K562 (cell line): ENCODE results near the gene TBL1X. TPM values are rescaled to one million over a fixed set of nuclear protein-coding genes. Genes with fewer than 3 reads are reported as not detected.

Source experiments
- ATAC-seq: fragments of 200-7000 bp; cut with Tn5 transposase; 3 replicates; pipeline ENCODE4 v1.9.1; 2020; ENCODE audit warnings: moderate library complexity
- BruUV-seq: library from RNA; stranded (reverse); fragments of 400-500 nt; replicated peaks from 2 replicates; lab custom pipeline; 2021; lab: Mats Ljungman, UMichigan
- CTCF ChIA-PET: fragments of 300-600 bp; formaldehyde crosslinking; extraction: SDS; loops from one replicate; lab custom pipeline; 2021; ENCODE audit warnings: low intra/inter-chr PET ratio; lab: Yijun Ruan, JAX
- POLR2A ChIA-PET: fragments of 300-600, 350-650 bp; sonication (Branson Sonifier 250); formaldehyde crosslinking; extraction: SDS; loops from one replicate; lab custom pipeline; 2021; ENCODE audit warnings: antibody characterized with exemption, inconsistent platforms; lab: Yijun Ruan, JAX
- DNase-seq, 4 experiments: peaks; one replicate each; pipeline versions ENCODE4 v3.0.0 to v3.0.0-alpha.2; 2011 to 2018; ENCODE audit warnings: low spot score in 3 of 4, mixed read lengths in 3 of 4; ENCODE audit errors: extremely low read depth in 1 of 4
- FAIRE-seq: peaks from 2 replicates; lab custom pipeline; 2011; peaks lifted over from hg19 to GRCh38; lab: Jason Lieb, UNC
- H2AFZ ChIP-seq: 2 replicates; pipeline ENCODE4 v1.6.0; 2011; ENCODE audit warnings: low read depth, low read length, control low read depth, inconsistent platforms
- H3K27ac ChIP-seq: fragments of 200-600 bp; 3 replicates; pipeline ENCODE4 v1.8.0; 2011; ENCODE audit warnings: low read depth, mild to moderate bottlenecking, control low read depth, inconsistent platforms, low read length, moderate library complexity, mixed read lengths; ENCODE audit errors: extremely low read depth
- H3K27me3 ChIP-seq, 2 experiments: fragments of 300-600 bp in 1 of 2; 2 replicates in 1 of 2; 3 replicates in 1 of 2; pipeline versions ENCODE4 v1.6.0 to v1.8.0; 2011; ENCODE audit warnings: inconsistent platforms in 2 of 2, low read length in 2 of 2, mild to moderate bottlenecking in 1 of 2, mixed read lengths in 1 of 2, moderate library complexity in 1 of 2; ENCODE audit not compliant: control insufficient read depth in 2 of 2, insufficient read depth in 2 of 2
- H3K36me3 ChIP-seq: fragments of 300-600 bp; 3 replicates; pipeline ENCODE4 v1.8.0; 2011; ENCODE audit warnings: mild to moderate bottlenecking, low read length, inconsistent platforms; ENCODE audit not compliant: control insufficient read depth, insufficient read depth
- H3K4me1 ChIP-seq, 2 experiments: fragments of 200-600 bp in 1 of 2; replicated peaks in 1 of 2; 2 replicates in 1 of 2; 3 replicates in 1 of 2; pipeline versions ENCODE4 v1.5.1 to v1.8.0; 2011; ENCODE audit warnings: inconsistent platforms in 2 of 2, low read length in 2 of 2, mild to moderate bottlenecking in 1 of 2, mixed read lengths in 1 of 2, moderate library complexity in 1 of 2; ENCODE audit not compliant: control insufficient read depth in 2 of 2, insufficient read depth in 2 of 2
- H3K4me2 ChIP-seq: 2 replicates; pipeline ENCODE4 v1.6.1; 2011; ENCODE audit warnings: low read length, control low read depth, inconsistent platforms, mixed read lengths; ENCODE audit not compliant: insufficient read depth
- H3K4me3 ChIP-seq: fragments of 200-600 bp; sonication (generic), shearing (Covaris generic); 2 replicates; pipeline ENCODE4 v1.5.1; 2016; ENCODE audit warnings: control low read depth, inconsistent platforms
- H3K79me2 ChIP-seq: fragments of 200-600 bp; 3 replicates; pipeline ENCODE4 v1.8.0; 2011; ENCODE audit warnings: low read length, inconsistent platforms; ENCODE audit not compliant: control insufficient read depth, insufficient read depth
- H3K9ac ChIP-seq, 2 experiments: 2 replicates each; pipeline versions ENCODE4 v1.6.0 to v1.6.1; 2011; ENCODE audit warnings: low read depth in 2 of 2, low read length in 2 of 2, control low read depth in 1 of 2, inconsistent platforms in 1 of 2, mild to moderate bottlenecking in 1 of 2, mixed read lengths in 1 of 2; ENCODE audit not compliant: insufficient read depth in 1 of 2
- H3K9me1 ChIP-seq: one replicate; pipeline ENCODE4 v1.6.0; 2011; ENCODE audit warnings: inconsistent platforms, mild to moderate bottlenecking, low read length, moderate library complexity; ENCODE audit not compliant: control insufficient read depth, insufficient read depth
- H3K9me3 ChIP-seq: replicated peaks from 2 replicates; pipeline ENCODE4 v1.5.1; 2011; ENCODE audit warnings: low read depth, low read length, inconsistent platforms; ENCODE audit not compliant: control insufficient read depth, insufficient read depth
- H4K20me1 ChIP-seq: replicated peaks from 2 replicates; pipeline ENCODE4 v1.6.1; 2011; ENCODE audit warnings: low read length, inconsistent platforms, mixed read lengths; ENCODE audit not compliant: control insufficient read depth, insufficient read depth
- ELF4 ChIP-seq: fragments of 450-650 bp; formaldehyde crosslinking; IDR thresholded peaks from 2 replicates; pipeline ENCODE4 v1.4.0; 2022; ENCODE audit warnings: missing genetic modification characterization
- ILF3 ChIP-seq: fragments of 450-650 bp; IDR thresholded peaks from 2 replicates; pipeline ENCODE4 v1.6.1; 2018; ENCODE audit warnings: antibody characterized with exemption, mild to moderate bottlenecking, moderate library complexity, borderline replicate concordance
- KLF1 ChIP-seq: fragments of 450-650 bp; IDR thresholded peaks from 2 replicates; pipeline ENCODE4 v1.6.1; 2016; ENCODE audit warnings: missing genetic modification characterization, missing compliant biosample characterization
- KLF16 ChIP-seq: IDR thresholded peaks from 2 replicates; pipeline ENCODE4 v1.6.1; 2016; ENCODE audit warnings: antibody characterized with exemption
- KLF6 ChIP-seq: fragments of 250-450 bp; sonication (Bioruptor Pico); IDR thresholded peaks from 2 replicates; pipeline ENCODE4 v1.4.0; 2020; ENCODE audit warnings: mild to moderate bottlenecking, moderate library complexity, borderline replicate concordance
- MXI1 ChIP-seq: IDR thresholded peaks from 2 replicates; pipeline ENCODE4 v1.6.1; 2011; ENCODE audit warnings: low read depth, mild to moderate bottlenecking, improper control_type of control experiment, low read length
- POLR3G ChIP-seq: IDR thresholded peaks from 2 replicates; pipeline ENCODE4 v1.6.1; 2011; ENCODE audit not compliant: insufficient read length, insufficient replicate concordance; ENCODE audit errors: extremely low read depth
- XRCC3 ChIP-seq: fragments of 450-650 bp; IDR thresholded peaks from 2 replicates; pipeline ENCODE4 v1.6.1; 2017; ENCODE audit warnings: mild to moderate bottlenecking, moderate library complexity
- ZNF124 ChIP-seq: sonication (generic); formaldehyde crosslinking; IDR thresholded peaks from 2 replicates; pipeline ENCODE4 v1.8.1; 2022; ENCODE audit warnings: missing genetic modification reagents
- ZNF586 ChIP-seq: fragments of 450-650 bp; formaldehyde crosslinking; conservative IDR thresholded peaks from 2 replicates; pipeline ENCODE4 v1.4.0; 2020; ENCODE audit warnings: mild to moderate bottlenecking, moderate library complexity
- ZSCAN32 ChIP-seq: fragments of 450-650 bp; formaldehyde crosslinking; IDR thresholded peaks from 2 replicates; pipeline ENCODE4 v1.4.0; 2020; ENCODE audit warnings: mild to moderate bottlenecking, moderate library complexity
- WGBS: fragments of 100-300 bp; shearing (Covaris generic); methylation state at CpG from one replicate; pipeline ENCODE4 v1.1.6; 2016; ENCODE audit warnings: low coverage, mixed read lengths; ENCODE audit not compliant: insufficient coverage; ENCODE audit errors: missing lambda C conversion rate; 5-methylcytosine and 5-hydroxymethylcytosine counted together
- in situ Hi-C: fragments of 300-500 bp; cut with MboI; formaldehyde crosslinking; loops from 4 replicates; pipeline ENCODE4 v1.15.0; 2018; ENCODE audit warnings: inconsistent platforms, mixed read lengths
- intact Hi-C: fragments of 100-400 bp; cut with micrococcal nuclease; formaldehyde crosslinking; loops from 2 replicates; pipeline ENCODE4 v1.14.2; 2022
- polyA plus RNA-seq, 8 experiments: library from polyadenylated mRNA; depleted of rRNA in 4 of 8; stranded (reverse) in 5 of 8; unstranded in 3 of 8; fragments of >200 nt; fragmentation: Nextera tagmentation in 2 of 8; fragmentation: Illumina TruSeq in 1 of 8; extraction: Ambion mirVana in 2 of 8; extraction: Trizol in 1 of 8; gene quantifications; 2 replicates each; pipeline versions ENCODE4 v1.2.1 to v1.2.3, GENCODE V29; 2011 to 2014; ENCODE audit warnings: inconsistent platforms in 1 of 8, missing spikeins in 1 of 8
- total RNA-seq, 7 experiments: library from RNA; depleted of rRNA in 6 of 7; stranded (reverse); fragments of >200 nt in 6 of 7; fragmentation: Illumina TruSeq in 2 of 7; extraction: Trizol in 2 of 7; gene quantifications; 2 replicates each; pipeline versions ENCODE4 v1.2.1 to v1.2.3, GENCODE V29; 2011 to 2021; ENCODE audit warnings: low replicate concordance in 1 of 7
- TF ChIP-seq, protein P1 (sequence below): fragments of 450-650 bp; IDR thresholded peaks from 2 replicates; pipeline ENCODE4 v1.6.1; 2016; ENCODE audit warnings: mild to moderate bottlenecking, moderate library complexity
- TF ChIP-seq, protein P2 (sequence below): fragments of 450-650 bp; IDR thresholded peaks from 2 replicates; pipeline ENCODE4 v1.6.1; 2016; ENCODE audit warnings: low read depth, mild to moderate bottlenecking, moderate library complexity

TBL1X gene
- total and polyA plus RNA-seq, 9 of the 15 experiments (the other 6 are each of a cell fraction or from before 2014, with no cell fraction given), result 6.0 to 49.6 (median 19.7) TPM

DNA sequence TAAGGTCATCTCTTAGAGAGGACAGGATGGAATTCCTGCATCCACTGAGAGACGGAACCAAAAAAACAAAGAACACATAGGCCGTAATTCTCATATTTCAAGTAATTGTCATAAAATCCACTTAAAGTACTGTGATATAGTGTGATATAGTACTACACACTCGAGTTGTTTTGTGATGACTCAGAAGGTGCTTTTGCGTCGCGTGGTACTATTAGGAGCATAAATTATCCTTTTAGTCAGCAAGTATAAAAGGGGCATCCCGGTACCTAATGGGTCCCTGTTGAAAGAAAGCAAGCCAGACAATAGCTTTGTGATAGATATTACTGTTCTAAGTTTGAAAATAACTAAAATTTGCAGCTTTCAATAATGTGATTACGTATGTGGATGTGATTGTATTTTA, 245.5 kb downstream of the TBL1X start:
- no peak for FAIRE-seq
- intact Hi-C loops (no loop called here), in situ Hi-C loops (no loop called here)
- H3K36me3 ChIP-seq, result peaks cover 48% of the 10 kb centered on the region; the same call in 2 of the 3 replicates
- BruUV-seq, result no TSS peak
- no peak overlapping the region for H3K9ac ChIP-seq
- ChIA-PET POLR2A (no interaction called here), CTCF (interaction anchor here (1.3 kb wide), 1 partner anchor 409 kb away, joined by 3 read pairs; no protein-coding TSS in a partner anchor)
- no peaks in the 10 kb centered on the region for H3K9me1 ChIP-seq
- H3K4me2 ChIP-seq, result no peak overlapping the region
- no peak overlapping the region for H3K4me3 ChIP-seq
- H2AFZ ChIP-seq, result no peak overlapping the region
- no peak for ATAC-seq
- H3K27ac ChIP-seq, result no peak overlapping the region
- DNase-seq, result no peak
- WGBS, result 91% methylated on average over 7 of the region's 8 CpGs
- no peaks in the 10 kb centered on the region for H3K4me1 ChIP-seq
- no peaks in the 10 kb centered on the region for H3K27me3 ChIP-seq
- H3K9me3 ChIP-seq, result no peaks in the 10 kb centered on the region
- H4K20me1 ChIP-seq, result 0 out of 2 replicates have a peak, but pooled peaks cover 4% of the 10 kb centered on the region
- no peaks in the 10 kb centered on the region for H3K79me2 ChIP-seq
- TF ChIP-seq ZSCAN32 (CRISPR knock-in tag) (no peak), XRCC3 (no peak), KLF1 (tag) (no peak), MXI1 (no peak), ZNF586 (CRISPR knock-in tag) (no peak), KLF16 (no peak), POLR3G (no peak), ZNF124 (CRISPR knock-in tag) (no peak), ELF4 (no peak), ILF3 (no peak), KLF6 (CRISPR knock-in tag) (no peak)
- TF ChIP-seq, protein P1, sequence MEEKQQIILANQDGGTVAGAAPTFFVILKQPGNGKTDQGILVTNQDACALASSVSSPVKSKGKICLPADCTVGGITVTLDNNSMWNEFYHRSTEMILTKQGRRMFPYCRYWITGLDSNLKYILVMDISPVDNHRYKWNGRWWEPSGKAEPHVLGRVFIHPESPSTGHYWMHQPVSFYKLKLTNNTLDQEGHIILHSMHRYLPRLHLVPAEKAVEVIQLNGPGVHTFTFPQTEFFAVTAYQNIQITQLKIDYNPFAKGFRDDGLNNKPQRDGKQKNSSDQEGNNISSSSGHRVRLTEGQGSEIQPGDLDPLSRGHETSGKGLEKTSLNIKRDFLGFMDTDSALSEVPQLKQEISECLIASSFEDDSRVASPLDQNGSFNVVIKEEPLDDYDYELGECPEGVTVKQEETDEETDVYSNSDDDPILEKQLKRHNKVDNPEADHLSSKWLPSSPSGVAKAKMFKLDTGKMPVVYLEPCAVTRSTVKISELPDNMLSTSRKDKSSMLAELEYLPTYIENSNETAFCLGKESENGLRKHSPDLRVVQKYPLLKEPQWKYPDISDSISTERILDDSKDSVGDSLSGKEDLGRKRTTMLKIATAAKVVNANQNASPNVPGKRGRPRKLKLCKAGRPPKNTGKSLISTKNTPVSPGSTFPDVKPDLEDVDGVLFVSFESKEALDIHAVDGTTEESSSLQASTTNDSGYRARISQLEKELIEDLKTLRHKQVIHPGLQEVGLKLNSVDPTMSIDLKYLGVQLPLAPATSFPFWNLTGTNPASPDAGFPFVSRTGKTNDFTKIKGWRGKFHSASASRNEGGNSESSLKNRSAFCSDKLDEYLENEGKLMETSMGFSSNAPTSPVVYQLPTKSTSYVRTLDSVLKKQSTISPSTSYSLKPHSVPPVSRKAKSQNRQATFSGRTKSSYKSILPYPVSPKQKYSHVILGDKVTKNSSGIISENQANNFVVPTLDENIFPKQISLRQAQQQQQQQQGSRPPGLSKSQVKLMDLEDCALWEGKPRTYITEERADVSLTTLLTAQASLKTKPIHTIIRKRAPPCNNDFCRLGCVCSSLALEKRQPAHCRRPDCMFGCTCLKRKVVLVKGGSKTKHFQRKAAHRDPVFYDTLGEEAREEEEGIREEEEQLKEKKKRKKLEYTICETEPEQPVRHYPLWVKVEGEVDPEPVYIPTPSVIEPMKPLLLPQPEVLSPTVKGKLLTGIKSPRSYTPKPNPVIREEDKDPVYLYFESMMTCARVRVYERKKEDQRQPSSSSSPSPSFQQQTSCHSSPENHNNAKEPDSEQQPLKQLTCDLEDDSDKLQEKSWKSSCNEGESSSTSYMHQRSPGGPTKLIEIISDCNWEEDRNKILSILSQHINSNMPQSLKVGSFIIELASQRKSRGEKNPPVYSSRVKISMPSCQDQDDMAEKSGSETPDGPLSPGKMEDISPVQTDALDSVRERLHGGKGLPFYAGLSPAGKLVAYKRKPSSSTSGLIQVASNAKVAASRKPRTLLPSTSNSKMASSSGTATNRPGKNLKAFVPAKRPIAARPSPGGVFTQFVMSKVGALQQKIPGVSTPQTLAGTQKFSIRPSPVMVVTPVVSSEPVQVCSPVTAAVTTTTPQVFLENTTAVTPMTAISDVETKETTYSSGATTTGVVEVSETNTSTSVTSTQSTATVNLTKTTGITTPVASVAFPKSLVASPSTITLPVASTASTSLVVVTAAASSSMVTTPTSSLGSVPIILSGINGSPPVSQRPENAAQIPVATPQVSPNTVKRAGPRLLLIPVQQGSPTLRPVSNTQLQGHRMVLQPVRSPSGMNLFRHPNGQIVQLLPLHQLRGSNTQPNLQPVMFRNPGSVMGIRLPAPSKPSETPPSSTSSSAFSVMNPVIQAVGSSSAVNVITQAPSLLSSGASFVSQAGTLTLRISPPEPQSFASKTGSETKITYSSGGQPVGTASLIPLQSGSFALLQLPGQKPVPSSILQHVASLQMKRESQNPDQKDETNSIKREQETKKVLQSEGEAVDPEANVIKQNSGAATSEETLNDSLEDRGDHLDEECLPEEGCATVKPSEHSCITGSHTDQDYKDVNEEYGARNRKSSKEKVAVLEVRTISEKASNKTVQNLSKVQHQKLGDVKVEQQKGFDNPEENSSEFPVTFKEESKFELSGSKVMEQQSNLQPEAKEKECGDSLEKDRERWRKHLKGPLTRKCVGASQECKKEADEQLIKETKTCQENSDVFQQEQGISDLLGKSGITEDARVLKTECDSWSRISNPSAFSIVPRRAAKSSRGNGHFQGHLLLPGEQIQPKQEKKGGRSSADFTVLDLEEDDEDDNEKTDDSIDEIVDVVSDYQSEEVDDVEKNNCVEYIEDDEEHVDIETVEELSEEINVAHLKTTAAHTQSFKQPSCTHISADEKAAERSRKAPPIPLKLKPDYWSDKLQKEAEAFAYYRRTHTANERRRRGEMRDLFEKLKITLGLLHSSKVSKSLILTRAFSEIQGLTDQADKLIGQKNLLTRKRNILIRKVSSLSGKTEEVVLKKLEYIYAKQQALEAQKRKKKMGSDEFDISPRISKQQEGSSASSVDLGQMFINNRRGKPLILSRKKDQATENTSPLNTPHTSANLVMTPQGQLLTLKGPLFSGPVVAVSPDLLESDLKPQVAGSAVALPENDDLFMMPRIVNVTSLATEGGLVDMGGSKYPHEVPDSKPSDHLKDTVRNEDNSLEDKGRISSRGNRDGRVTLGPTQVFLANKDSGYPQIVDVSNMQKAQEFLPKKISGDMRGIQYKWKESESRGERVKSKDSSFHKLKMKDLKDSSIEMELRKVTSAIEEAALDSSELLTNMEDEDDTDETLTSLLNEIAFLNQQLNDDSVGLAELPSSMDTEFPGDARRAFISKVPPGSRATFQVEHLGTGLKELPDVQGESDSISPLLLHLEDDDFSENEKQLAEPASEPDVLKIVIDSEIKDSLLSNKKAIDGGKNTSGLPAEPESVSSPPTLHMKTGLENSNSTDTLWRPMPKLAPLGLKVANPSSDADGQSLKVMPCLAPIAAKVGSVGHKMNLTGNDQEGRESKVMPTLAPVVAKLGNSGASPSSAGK, result no peak
- TF ChIP-seq, protein P2, sequence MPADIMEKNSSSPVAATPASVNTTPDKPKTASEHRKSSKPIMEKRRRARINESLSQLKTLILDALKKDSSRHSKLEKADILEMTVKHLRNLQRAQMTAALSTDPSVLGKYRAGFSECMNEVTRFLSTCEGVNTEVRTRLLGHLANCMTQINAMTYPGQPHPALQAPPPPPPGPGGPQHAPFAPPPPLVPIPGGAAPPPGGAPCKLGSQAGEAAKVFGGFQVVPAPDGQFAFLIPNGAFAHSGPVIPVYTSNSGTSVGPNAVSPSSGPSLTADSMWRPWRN, result no peak
